SK-N-SH (cell line): ENCODE measurements around the gene CHST2. TPM values are rescaled to one million over a fixed set of nuclear protein-coding genes. Genes with fewer than 3 reads are reported as not detected.

Source experiments
- CTCF ChIA-PET: fragments of 300-600, 350-600 bp; formaldehyde crosslinking; extraction: SDS; loops from one replicate; lab custom pipeline; 2021; lab: Yijun Ruan, JAX
- POLR2A ChIA-PET: fragments of 350-600 bp; sonication (Branson Sonifier 250); formaldehyde crosslinking; extraction: SDS; loops from one replicate; lab custom pipeline; 2020; ENCODE audit warnings: antibody characterized with exemption, inconsistent platforms; lab: Yijun Ruan, JAX
- DNase-seq: peaks from one replicate; pipeline ENCODE4 v3.0.0; 2012
- H2AFZ ChIP-seq: fragments of 200-600 bp; sonication (generic); 2 replicates; pipeline ENCODE4 v1.8.1; 2016; ENCODE audit warnings: antibody characterized with exemption, mild to moderate bottlenecking, low read depth
- H3F3A ChIP-seq: fragments of 200-600 bp; sonication (generic); replicated peaks from 2 replicates; pipeline ENCODE3; 2016; ENCODE audit warnings: antibody characterized with exemption, mild to moderate bottlenecking; ENCODE audit not compliant: insufficient read depth
- H3K27ac ChIP-seq, 2 experiments: fragments of 200-500 bp in 1 of 2; fragments of 200-600 bp in 1 of 2; sonication (Bioruptor generic) in 1 of 2; sonication (generic), shearing (Covaris generic) in 1 of 2; 2 replicates each; pipeline versions ENCODE4 v1.5.1 to v1.6.1; 2014 to 2016; ENCODE audit warnings: low read depth in 2 of 2, inconsistent platforms in 1 of 2, low read length in 1 of 2, mild to moderate bottlenecking in 1 of 2, mixed read lengths in 1 of 2
- H3K27me3 ChIP-seq: fragments of 200-600 bp; sonication (generic), shearing (Covaris generic); 2 replicates; pipeline ENCODE4 v1.6.1; 2016; ENCODE audit warnings: mixed run types; ENCODE audit not compliant: insufficient read depth
- H3K36me3 ChIP-seq, 2 experiments: fragments of 200-500 bp in 1 of 2; fragments of 200-600 bp in 1 of 2; sonication (Bioruptor generic) in 1 of 2; sonication (generic) in 1 of 2; replicated peaks in 1 of 2; 2 replicates each; pipeline versions ENCODE3 to v1.5.1; 2014 to 2016; ENCODE audit warnings: low read length in 1 of 2, mild to moderate bottlenecking in 1 of 2; ENCODE audit not compliant: insufficient read depth in 2 of 2, control insufficient read depth in 1 of 2
- H3K4me1 ChIP-seq, 2 experiments: fragments of 200-500 bp in 1 of 2; fragments of 200-600 bp in 1 of 2; sonication (Bioruptor generic) in 1 of 2; sonication (generic), shearing (Covaris generic) in 1 of 2; 2 replicates each; pipeline versions ENCODE4 v1.5.1 to v1.6.1; 2014 to 2016; ENCODE audit warnings: low read depth in 1 of 2, low read length in 1 of 2, mixed run types in 1 of 2; ENCODE audit not compliant: insufficient read depth in 2 of 2, control insufficient read depth in 1 of 2
- H3K4me2 ChIP-seq: fragments of 200-600 bp; sonication (generic), shearing (Covaris generic); 2 replicates; pipeline ENCODE4 v1.6.1; 2017; ENCODE audit warnings: mixed run types
- H3K4me3 ChIP-seq, 2 experiments: fragments of 200-500 bp in 1 of 2; fragments of 200-600 bp in 1 of 2; sonication (Bioruptor generic) in 1 of 2; sonication (generic), shearing (Covaris generic) in 1 of 2; 2 replicates each; pipeline versions ENCODE4 v1.5.1 to v1.8.1; 2014 to 2016; ENCODE audit warnings: low read depth in 2 of 2, inconsistent platforms in 1 of 2, low read length in 1 of 2, mild to moderate bottlenecking in 1 of 2, mixed read lengths in 1 of 2, moderate library complexity in 1 of 2
- H3K79me2 ChIP-seq: fragments of 200-600 bp; sonication (generic); 2 replicates; pipeline ENCODE4 v1.8.1; 2017; ENCODE audit warnings: mild to moderate bottlenecking; ENCODE audit not compliant: insufficient read depth
- H3K9ac ChIP-seq: fragments of 200-600 bp; sonication (generic); 2 replicates; pipeline ENCODE4 v1.6.1; 2017; ENCODE audit warnings: mixed run types
- H3K9me2 ChIP-seq: fragments of 200-600 bp; sonication (generic); 2 replicates; pipeline ENCODE4 v1.6.1; 2017; ENCODE audit warnings: mixed run types
- H3K9me3 ChIP-seq: fragments of 200-600 bp; sonication (generic); 2 replicates; pipeline ENCODE4 v1.6.1; 2017; ENCODE audit warnings: mixed run types, mild to moderate bottlenecking, moderate library complexity
- H4K20me1 ChIP-seq: fragments of 200-600 bp; sonication (generic); 2 replicates; pipeline ENCODE4 v1.6.1; 2017; ENCODE audit warnings: mild to moderate bottlenecking, mixed run types; ENCODE audit not compliant: insufficient read depth
- ELF1 ChIP-seq: IDR thresholded peaks from 2 replicates; pipeline ENCODE4 v1.4.0; 2012
- EP300 ChIP-seq, 2 experiments: IDR thresholded peaks; 2 replicates each; pipeline versions ENCODE4 v1.4.0 to v1.6.1; 2012; ENCODE audit warnings: borderline replicate concordance in 1 of 2, low read depth in 1 of 2, low read length in 1 of 2
- EZH2phosphoT487 ChIP-seq: fragments of 200-600 bp; sonication (generic); IDR thresholded peaks from 2 replicates; pipeline ENCODE4 v1.6.1; 2017; ENCODE audit warnings: low read depth, mixed run types, mild to moderate bottlenecking, antibody characterized with exemption, moderate library complexity, borderline replicate concordance
- FOXM1 ChIP-seq: IDR thresholded peaks from 2 replicates; pipeline ENCODE4 v1.4.0; 2012; ENCODE audit warnings: low read depth, mild to moderate bottlenecking
- GABPA ChIP-seq: IDR thresholded peaks from 2 replicates; pipeline ENCODE4 v1.4.0; 2012; ENCODE audit warnings: low read depth, mild to moderate bottlenecking
- GATA2 ChIP-seq: sonication (generic); formaldehyde crosslinking; IDR thresholded peaks from 2 replicates; pipeline ENCODE4 v1.5.0; 2020; ENCODE audit warnings: mild to moderate bottlenecking, missing genetic modification reagents
- MEF2A ChIP-seq: IDR thresholded peaks from 2 replicates; pipeline ENCODE4 v1.4.0; 2012; ENCODE audit warnings: low read depth, borderline replicate concordance
- NFIC ChIP-seq: IDR thresholded peaks from 2 replicates; pipeline ENCODE4 v1.4.0; 2012; ENCODE audit warnings: borderline replicate concordance
- NRF1 ChIP-seq: IDR thresholded peaks from 2 replicates; pipeline ENCODE4 v1.6.1; 2012; ENCODE audit warnings: low read depth, mild to moderate bottlenecking, low read length
- POLR2AphosphoS5 ChIP-seq: IDR thresholded peaks from 2 replicates; pipeline ENCODE4 v1.6.1; 2012; ENCODE audit warnings: low read depth, low read length
- RAD21 ChIP-seq: IDR thresholded peaks from 2 replicates; pipeline ENCODE4 v1.6.1; 2012; ENCODE audit warnings: mild to moderate bottlenecking, low read length
- RCOR1 ChIP-seq: fragments of 150-350 bp; IDR thresholded peaks from 2 replicates; pipeline ENCODE4 v1.6.1; 2017; ENCODE audit warnings: antibody characterized with exemption, low read length
- REST ChIP-seq: IDR thresholded peaks from 2 replicates; pipeline ENCODE4 v1.6.1; 2012; ENCODE audit warnings: mild to moderate bottlenecking, low read depth, low read length, moderate library complexity
- RFX5 ChIP-seq: IDR thresholded peaks from 2 replicates; pipeline ENCODE4 v1.6.1; 2012; ENCODE audit warnings: mild to moderate bottlenecking, improper control_type of control experiment, low read length
- RXRA ChIP-seq: IDR thresholded peaks from 2 replicates; pipeline ENCODE4 v1.4.0; 2012; ENCODE audit warnings: low read depth, mild to moderate bottlenecking, borderline replicate concordance
- TCF12 ChIP-seq: IDR thresholded peaks from 2 replicates; pipeline ENCODE4 v1.4.0; 2012
- WGBS: methylation state at CpG from one replicate; pipeline ENCODE4 v1.1.6; 2017; ENCODE audit warnings: low lambda C conversion rate; 5-methylcytosine and 5-hydroxymethylcytosine counted together
- polyA plus RNA-seq, 3 experiments: library from polyadenylated mRNA; depleted of rRNA; stranded (reverse); fragments of >200 nt; gene quantifications; 2 replicates each; pipeline ENCODE4 v1.2.3, GENCODE V29; 2012
- TF ChIP-seq, protein P1 (sequence below): fragments of 150-350 bp; IDR thresholded peaks from 2 replicates; pipeline ENCODE4 v1.6.1; 2016; ENCODE audit warnings: mild to moderate bottlenecking, low read depth, low read length

CHST2 gene
- polyA plus RNA-seq, 1 of the 3 experiments (the other 2 are of a cell fraction): 1.6 TPM

DNA sequence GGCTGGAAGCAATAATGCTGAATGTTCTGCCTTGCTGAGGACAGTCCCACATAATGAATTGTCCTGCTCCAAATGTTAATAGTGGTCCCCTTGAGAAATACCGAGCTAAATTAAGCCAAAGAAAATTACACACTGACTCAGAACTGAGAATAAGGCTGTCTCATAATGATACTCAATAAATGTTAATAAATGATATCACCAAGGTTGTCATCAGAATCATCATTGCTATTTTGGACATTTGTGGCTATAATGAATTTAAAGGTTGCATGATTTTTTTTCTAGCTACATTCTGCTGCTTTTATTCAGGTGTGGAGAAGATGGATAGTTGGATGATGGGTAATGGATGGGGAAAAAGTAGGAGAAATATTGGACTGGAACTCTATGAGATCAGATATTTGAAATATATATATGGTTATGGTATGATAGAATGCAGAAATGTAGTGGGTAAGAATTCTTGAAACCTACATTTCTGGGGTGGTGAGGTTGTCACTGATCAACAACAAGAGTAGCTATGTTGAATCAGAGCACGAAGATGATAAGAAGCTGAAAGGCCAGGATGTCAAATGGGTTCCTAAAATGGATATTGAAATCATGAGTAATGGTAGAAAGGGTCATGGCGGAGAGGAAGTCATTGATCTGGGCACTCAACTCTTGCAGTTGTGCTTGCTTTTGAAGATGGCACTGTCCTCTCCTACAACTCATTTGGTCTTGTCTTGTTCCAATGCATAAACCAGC lies 12.8 kb downstream of the CHST2 start:
- H3F3A ChIP-seq: peaks cover 15% of the 10 kb centered on the region
- H2AFZ ChIP-seq: no peak overlapping the region
- no peak for DNase-seq
- WGBS: 63% methylated on average over 3 of the region's 3 CpGs
- H3K9me2 ChIP-seq: no peaks in the 10 kb centered on the region
- no peaks in the 10 kb centered on the region for H3K79me2 ChIP-seq
- no peaks in the 10 kb centered on the region for H3K36me3 ChIP-seq
- no peak for TF ChIP-seq GABPA
- TF ChIP-seq FOXM1: no peak
- TF ChIP-seq, protein P1, sequence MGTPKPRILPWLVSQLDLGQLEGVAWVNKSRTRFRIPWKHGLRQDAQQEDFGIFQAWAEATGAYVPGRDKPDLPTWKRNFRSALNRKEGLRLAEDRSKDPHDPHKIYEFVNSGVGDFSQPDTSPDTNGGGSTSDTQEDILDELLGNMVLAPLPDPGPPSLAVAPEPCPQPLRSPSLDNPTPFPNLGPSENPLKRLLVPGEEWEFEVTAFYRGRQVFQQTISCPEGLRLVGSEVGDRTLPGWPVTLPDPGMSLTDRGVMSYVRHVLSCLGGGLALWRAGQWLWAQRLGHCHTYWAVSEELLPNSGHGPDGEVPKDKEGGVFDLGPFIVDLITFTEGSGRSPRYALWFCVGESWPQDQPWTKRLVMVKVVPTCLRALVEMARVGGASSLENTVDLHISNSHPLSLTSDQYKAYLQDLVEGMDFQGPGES: no peak
- no peak for TF ChIP-seq EZH2phosphoT487
- no peak for TF ChIP-seq RCOR1
- no peak for TF ChIP-seq ELF1
- TF ChIP-seq NRF1: no peak
- TF ChIP-seq RAD21: no peak
- no peaks in the 10 kb centered on the region for H3K9me3 ChIP-seq
- H4K20me1 ChIP-seq: no peaks in the 10 kb centered on the region
- peaks cover 0 to 15% of the 10 kb centered on the region in 2 experiments; a peak in 2 of 4 replicates for H3K4me1 ChIP-seq
- CTCF ChIA-PET: no interaction called here
- no peaks in the 10 kb centered on the region for H3K27me3 ChIP-seq
- POLR2A ChIA-PET: no interaction called here
- no peak overlapping the region for H3K4me3 ChIP-seq
- H3K27ac ChIP-seq: no peak overlapping the region
- H3K4me2 ChIP-seq: no peak overlapping the region
- no peak overlapping the region for H3K9ac ChIP-seq

DNA sequence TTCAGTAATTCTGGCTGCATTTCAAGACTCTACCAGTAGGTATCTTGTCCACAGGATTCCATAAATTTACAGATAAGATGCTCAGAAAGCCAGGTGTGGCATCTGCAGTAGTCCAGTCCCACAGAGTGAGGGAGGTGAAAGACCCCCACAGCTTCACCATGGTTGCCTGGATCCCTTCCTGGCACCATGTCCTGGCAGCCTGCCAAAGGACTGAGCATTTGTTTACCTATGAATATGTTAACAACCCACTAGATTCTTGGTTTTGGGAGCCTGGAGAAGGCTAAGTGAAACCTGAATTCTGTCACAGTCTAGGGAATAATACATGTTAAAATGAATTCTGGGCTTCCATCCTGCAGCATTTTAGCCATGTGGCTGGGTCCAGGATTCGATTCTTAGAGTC lies 14.9 kb downstream of the CHST2 start:
- Histone ChIP-seq H3K9me3 (no peaks in the 10 kb centered on the region), H3F3A (peaks cover 15% of the 10 kb centered on the region), H3K4me1 (peaks cover 0 to 15% of the 10 kb centered on the region in 2 experiments; a peak in 2 of 4 replicates), H3K4me3 (no peak overlapping the region), H3K4me2 (peak overlapping the region; percentile 71), H3K27me3 (no peaks in the 10 kb centered on the region), H3K36me3 (no peaks in the 10 kb centered on the region), H3K9me2 (no peaks in the 10 kb centered on the region), H3K9ac (no peak overlapping the region), H3K79me2 (no peaks in the 10 kb centered on the region), H2AFZ (no peak overlapping the region), H3K27ac (peak overlapping the region in 1 of 2 experiments; percentile 76; a peak in 3 of 4 replicates), H4K20me1 (no peaks in the 10 kb centered on the region)
- TF ChIP-seq REST: no peak
- TF ChIP-seq, protein P1: no peak
- no peak for TF ChIP-seq GATA2 (CRISPR knock-in tag)
- 0 out of 2 replicates have a peak, but pooled peaks have one; percentile 7 for TF ChIP-seq TCF12
- TF ChIP-seq NFIC: peak; percentile 90
- no peak for TF ChIP-seq MEF2A
- TF ChIP-seq POLR2AphosphoS5: no peak
- no peak for TF ChIP-seq GABPA
- TF ChIP-seq RXRA: no peak
- no peak for TF ChIP-seq RFX5
- no peak for TF ChIP-seq EZH2phosphoT487
- TF ChIP-seq EP300 (IDR thresholded peaks at IDR 0.05; ENCODE audit: borderline replicate concordance in 1 of 2, low read depth in 1 of 2, low read length in 1 of 2): no peak
- TF ChIP-seq ELF1: no peak
- DNase-seq: no peak
- 10% methylated on average over 1 of the region's 1 CpG for WGBS
- CTCF ChIA-PET: interaction anchor here (1.3 kb wide), 1 partner anchor 17 kb away, joined by 3 read pairs; no protein-coding TSS in a partner anchor
- POLR2A ChIA-PET: no interaction called here
